SK-N-SH treated with all-trans-retinoic acid at 6 μM for 48 hours (cell line): Measurements from ENCODE around the gene PCDHB5.

Experiments used
- ATAC-seq: fragments of 200-7000 bp; cut with Tn5 transposase; 3 replicates; pipeline ENCODE4 v1.9.1; 2020; ENCODE audit warnings: mild to moderate bottlenecking, moderate library complexity
- ARNTL ChIP-seq: fragments of 450-650 bp; formaldehyde crosslinking; IDR thresholded peaks from 2 replicates; pipeline ENCODE4 v1.5.0; 2020; ENCODE audit warnings: low read depth, mild to moderate bottlenecking, moderate library complexity, borderline replicate concordance
- BACH2 ChIP-seq: fragments of 250-450 bp; sonication (Bioruptor Pico); IDR thresholded peaks from 2 replicates; pipeline ENCODE4 v1.9.0; 2021; ENCODE audit warnings: mild to moderate bottlenecking, borderline replicate concordance
- GLIS3 ChIP-seq: fragments of 250-450 bp; sonication (Bioruptor Pico); IDR thresholded peaks from 2 replicates; pipeline ENCODE4 v1.5.0; 2020; ENCODE audit warnings: mild to moderate bottlenecking, moderate library complexity
- ISL1 ChIP-seq: fragments of 250-450 bp; sonication (Bioruptor Pico); IDR thresholded peaks from 2 replicates; pipeline ENCODE4 v2.1.2; 2022; ENCODE audit warnings: mild to moderate bottlenecking, moderate library complexity
- OSR1 ChIP-seq: fragments of 250-450 bp; sonication (Bioruptor Pico); IDR thresholded peaks from 2 replicates; pipeline ENCODE4 v1.8.0; 2022; ENCODE audit warnings: moderate library complexity, mild to moderate bottlenecking, inconsistent platforms
- RARB ChIP-seq: fragments of 250-450 bp; sonication (Bioruptor Pico); IDR thresholded peaks from 2 replicates; pipeline ENCODE4 v1.8.0; 2021; ENCODE audit warnings: mild to moderate bottlenecking, moderate library complexity
- SNAI2 ChIP-seq: fragments of 250-450 bp; sonication (Bioruptor Pico); IDR thresholded peaks from 2 replicates; pipeline ENCODE4 v1.5.0; 2020; ENCODE audit warnings: mild to moderate bottlenecking, moderate library complexity
- TCF4 ChIP-seq: fragments of 250-450 bp; sonication (Bioruptor Pico); IDR thresholded peaks from 2 replicates; pipeline ENCODE4 v1.8.0; 2021; ENCODE audit warnings: mild to moderate bottlenecking, moderate library complexity, borderline replicate concordance
- TOX ChIP-seq: fragments of 250-450 bp; sonication (Bioruptor Pico); IDR thresholded peaks from 2 replicates; pipeline ENCODE4 v1.8.0; 2021; ENCODE audit warnings: mild to moderate bottlenecking, moderate library complexity, borderline replicate concordance
- ZC3H10 ChIP-seq: fragments of 250-450 bp; sonication (Bioruptor Pico); IDR thresholded peaks from 2 replicates; pipeline ENCODE4 v1.5.1; 2021; ENCODE audit warnings: mild to moderate bottlenecking, moderate library complexity
- ZFP30 ChIP-seq: fragments of 450-650 bp; formaldehyde crosslinking; IDR thresholded peaks from 2 replicates; pipeline ENCODE4 v1.5.0; 2022; ENCODE audit warnings: mild to moderate bottlenecking, moderate library complexity
- ZNF70 ChIP-seq: fragments of 450-650 bp; formaldehyde crosslinking; IDR thresholded peaks from 2 replicates; pipeline ENCODE4 v1.5.0; 2020; ENCODE audit warnings: mild to moderate bottlenecking, moderate library complexity
- ZNF8 ChIP-seq: fragments of 450-650 bp; formaldehyde crosslinking; IDR thresholded peaks from 2 replicates; pipeline ENCODE4 v1.5.0; 2020; ENCODE audit warnings: mild to moderate bottlenecking, moderate library complexity
- TF ChIP-seq, protein P1 (sequence below): fragments of 250-450 bp; sonication (Bioruptor Pico); IDR thresholded peaks from 2 replicates; pipeline ENCODE4 v1.8.0; 2020; ENCODE audit warnings: mild to moderate bottlenecking, moderate library complexity, borderline replicate concordance
- TF ChIP-seq, protein P2 (sequence below): fragments of 250-450 bp; sonication (Bioruptor Pico); IDR thresholded peaks from 2 replicates; pipeline ENCODE4 v1.5.0; 2020; ENCODE audit warnings: mild to moderate bottlenecking, moderate library complexity
- TF ChIP-seq, protein P3 (sequence below): fragments of 250-450 bp; sonication (Bioruptor Pico); IDR thresholded peaks from 2 replicates; pipeline ENCODE4 v1.8.0; 2021; ENCODE audit warnings: low read depth, mild to moderate bottlenecking, moderate library complexity, borderline replicate concordance
- TF ChIP-seq, protein P4 (sequence below): fragments of 250-450 bp; sonication (Bioruptor Pico); IDR thresholded peaks from 2 replicates; pipeline ENCODE4 v1.5.1; 2021; ENCODE audit warnings: mild to moderate bottlenecking, moderate library complexity

PCDHB5 gene

DNA sequence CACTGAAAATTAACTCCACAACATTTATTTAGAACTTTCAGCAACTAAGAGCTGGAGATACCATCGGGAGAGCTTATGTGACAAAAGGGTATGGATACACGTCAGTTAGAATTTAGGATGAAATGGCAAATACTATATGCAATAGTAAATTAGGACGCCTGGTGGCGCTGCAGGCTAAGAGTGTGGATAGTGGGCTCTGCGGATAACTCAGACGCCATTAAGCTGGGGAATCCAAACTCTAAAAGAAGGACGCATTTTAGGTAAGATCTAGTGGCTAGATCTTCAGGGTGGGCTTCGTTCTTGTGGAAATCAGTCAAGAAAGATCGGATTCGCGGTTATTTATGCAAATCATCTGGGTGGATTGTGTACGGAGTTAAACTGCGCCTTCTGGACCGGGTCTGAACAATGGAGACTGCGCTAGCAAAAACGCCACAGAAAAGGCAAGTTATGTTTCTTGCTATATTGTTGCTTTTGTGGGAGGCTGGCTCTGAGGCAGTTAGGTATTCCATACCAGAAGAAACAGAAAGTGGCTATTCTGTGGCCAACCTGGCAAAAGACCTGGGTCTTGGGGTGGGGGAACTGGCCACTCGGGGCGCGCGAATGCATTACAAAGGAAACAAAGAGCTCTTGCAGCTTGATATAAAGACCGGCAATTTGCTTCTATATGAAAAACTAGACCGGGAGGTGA is at the start of gene PCDHB5:
TSS of gene PCDHB5 (plus strand) at position 177 of the 688 bp plus-strand sequence. CDS start at position 406, 229 bp downstream.
- ATAC-seq = no peak
- TF ChIP-seq BACH2 (no peak), SNAI2 (CRISPR knock-in tag) (no peak), ZNF8 (CRISPR knock-in tag) (no peak), ISL1 (CRISPR knock-in tag) (no peak), ZFP30 (CRISPR knock-in tag) (no peak)
- TF ChIP-seq, protein P1, sequence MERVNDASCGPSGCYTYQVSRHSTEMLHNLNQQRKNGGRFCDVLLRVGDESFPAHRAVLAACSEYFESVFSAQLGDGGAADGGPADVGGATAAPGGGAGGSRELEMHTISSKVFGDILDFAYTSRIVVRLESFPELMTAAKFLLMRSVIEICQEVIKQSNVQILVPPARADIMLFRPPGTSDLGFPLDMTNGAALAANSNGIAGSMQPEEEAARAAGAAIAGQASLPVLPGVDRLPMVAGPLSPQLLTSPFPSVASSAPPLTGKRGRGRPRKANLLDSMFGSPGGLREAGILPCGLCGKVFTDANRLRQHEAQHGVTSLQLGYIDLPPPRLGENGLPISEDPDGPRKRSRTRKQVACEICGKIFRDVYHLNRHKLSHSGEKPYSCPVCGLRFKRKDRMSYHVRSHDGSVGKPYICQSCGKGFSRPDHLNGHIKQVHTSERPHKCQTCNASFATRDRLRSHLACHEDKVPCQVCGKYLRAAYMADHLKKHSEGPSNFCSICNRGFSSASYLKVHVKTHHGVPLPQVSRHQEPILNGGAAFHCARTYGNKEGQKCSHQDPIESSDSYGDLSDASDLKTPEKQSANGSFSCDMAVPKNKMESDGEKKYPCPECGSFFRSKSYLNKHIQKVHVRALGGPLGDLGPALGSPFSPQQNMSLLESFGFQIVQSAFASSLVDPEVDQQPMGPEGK (CRISPR knock-in tag) = no peak
- TF ChIP-seq, protein P2, sequence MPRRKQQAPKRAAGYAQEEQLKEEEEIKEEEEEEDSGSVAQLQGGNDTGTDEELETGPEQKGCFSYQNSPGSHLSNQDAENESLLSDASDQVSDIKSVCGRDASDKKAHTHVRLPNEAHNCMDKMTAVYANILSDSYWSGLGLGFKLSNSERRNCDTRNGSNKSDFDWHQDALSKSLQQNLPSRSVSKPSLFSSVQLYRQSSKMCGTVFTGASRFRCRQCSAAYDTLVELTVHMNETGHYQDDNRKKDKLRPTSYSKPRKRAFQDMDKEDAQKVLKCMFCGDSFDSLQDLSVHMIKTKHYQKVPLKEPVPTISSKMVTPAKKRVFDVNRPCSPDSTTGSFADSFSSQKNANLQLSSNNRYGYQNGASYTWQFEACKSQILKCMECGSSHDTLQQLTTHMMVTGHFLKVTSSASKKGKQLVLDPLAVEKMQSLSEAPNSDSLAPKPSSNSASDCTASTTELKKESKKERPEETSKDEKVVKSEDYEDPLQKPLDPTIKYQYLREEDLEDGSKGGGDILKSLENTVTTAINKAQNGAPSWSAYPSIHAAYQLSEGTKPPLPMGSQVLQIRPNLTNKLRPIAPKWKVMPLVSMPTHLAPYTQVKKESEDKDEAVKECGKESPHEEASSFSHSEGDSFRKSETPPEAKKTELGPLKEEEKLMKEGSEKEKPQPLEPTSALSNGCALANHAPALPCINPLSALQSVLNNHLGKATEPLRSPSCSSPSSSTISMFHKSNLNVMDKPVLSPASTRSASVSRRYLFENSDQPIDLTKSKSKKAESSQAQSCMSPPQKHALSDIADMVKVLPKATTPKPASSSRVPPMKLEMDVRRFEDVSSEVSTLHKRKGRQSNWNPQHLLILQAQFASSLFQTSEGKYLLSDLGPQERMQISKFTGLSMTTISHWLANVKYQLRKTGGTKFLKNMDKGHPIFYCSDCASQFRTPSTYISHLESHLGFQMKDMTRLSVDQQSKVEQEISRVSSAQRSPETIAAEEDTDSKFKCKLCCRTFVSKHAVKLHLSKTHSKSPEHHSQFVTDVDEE (CRISPR knock-in tag) = no peak

DNA sequence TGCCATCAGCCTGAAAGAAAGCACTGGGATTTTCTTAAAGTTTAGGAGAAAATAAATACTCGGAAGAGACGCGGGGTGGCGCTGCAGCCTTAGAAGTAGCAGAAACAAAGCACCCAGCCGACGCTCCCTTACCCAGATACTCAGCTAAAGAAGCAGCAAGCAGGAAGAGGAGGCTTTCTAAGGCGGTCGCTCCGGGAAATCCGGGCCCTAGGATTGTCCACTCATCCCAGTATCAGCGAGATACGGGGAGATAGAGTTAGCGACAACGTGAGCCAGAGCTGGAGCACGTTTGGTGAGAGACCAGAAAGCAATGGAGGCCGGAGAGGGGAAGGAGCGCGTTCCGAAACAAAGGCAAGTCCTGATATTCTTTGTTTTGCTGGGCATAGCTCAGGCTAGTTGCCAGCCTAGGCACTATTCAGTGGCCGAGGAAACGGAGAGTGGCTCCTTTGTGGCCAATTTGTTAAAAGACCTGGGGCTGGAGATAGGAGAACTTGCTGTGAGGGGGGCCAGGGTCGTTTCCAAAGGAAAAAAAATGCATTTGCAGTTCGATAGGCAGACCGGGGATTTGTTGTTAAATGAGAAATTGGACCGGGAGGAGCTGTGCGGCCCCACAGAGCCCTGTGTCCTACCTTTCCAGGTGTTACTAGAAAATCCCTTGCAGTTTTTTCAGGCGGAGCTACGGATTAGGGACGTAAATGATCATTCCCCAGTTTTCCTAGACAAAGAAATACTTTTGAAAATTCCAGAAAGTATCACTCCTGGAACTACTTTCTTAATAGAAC is 40.3 kb upstream of the PCDHB5 start, which contains the start of gene PCDHB2:
TSS of gene PCDHB2 (plus strand) at position 135 of the 782 bp plus-strand sequence. CDS start at position 311, 176 bp downstream.
- no peak for TF ChIP-seq TOX (CRISPR knock-in tag)
- TF ChIP-seq ZFP30 (CRISPR knock-in tag) = no peak
- no peak for TF ChIP-seq ZNF8 (CRISPR knock-in tag)
- TF ChIP-seq TCF4 (CRISPR knock-in tag) = no peak
- TF ChIP-seq RARB (CRISPR knock-in tag) = no peak
- TF ChIP-seq ZNF70 (CRISPR knock-in tag) = no peak
- no peak for TF ChIP-seq OSR1
- TF ChIP-seq, protein P3, sequence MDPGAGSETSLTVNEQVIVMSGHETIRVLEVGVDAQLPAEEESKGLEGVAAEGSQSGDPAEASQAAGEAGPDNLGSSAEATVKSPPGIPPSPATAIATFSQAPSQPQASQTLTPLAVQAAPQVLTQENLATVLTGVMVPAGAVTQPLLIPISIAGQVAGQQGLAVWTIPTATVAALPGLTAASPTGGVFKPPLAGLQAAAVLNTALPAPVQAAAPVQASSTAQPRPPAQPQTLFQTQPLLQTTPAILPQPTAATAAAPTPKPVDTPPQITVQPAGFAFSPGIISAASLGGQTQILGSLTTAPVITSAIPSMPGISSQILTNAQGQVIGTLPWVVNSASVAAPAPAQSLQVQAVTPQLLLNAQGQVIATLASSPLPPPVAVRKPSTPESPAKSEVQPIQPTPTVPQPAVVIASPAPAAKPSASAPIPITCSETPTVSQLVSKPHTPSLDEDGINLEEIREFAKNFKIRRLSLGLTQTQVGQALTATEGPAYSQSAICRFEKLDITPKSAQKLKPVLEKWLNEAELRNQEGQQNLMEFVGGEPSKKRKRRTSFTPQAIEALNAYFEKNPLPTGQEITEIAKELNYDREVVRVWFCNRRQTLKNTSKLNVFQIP (CRISPR knock-in tag) = no peak
- no peak for TF ChIP-seq ZC3H10 (CRISPR knock-in tag)
- no peak for TF ChIP-seq GLIS3 (CRISPR knock-in tag)
- TF ChIP-seq ARNTL (CRISPR knock-in tag) = no peak
- TF ChIP-seq, protein P2 (CRISPR knock-in tag) = no peak
- TF ChIP-seq, protein P4, sequence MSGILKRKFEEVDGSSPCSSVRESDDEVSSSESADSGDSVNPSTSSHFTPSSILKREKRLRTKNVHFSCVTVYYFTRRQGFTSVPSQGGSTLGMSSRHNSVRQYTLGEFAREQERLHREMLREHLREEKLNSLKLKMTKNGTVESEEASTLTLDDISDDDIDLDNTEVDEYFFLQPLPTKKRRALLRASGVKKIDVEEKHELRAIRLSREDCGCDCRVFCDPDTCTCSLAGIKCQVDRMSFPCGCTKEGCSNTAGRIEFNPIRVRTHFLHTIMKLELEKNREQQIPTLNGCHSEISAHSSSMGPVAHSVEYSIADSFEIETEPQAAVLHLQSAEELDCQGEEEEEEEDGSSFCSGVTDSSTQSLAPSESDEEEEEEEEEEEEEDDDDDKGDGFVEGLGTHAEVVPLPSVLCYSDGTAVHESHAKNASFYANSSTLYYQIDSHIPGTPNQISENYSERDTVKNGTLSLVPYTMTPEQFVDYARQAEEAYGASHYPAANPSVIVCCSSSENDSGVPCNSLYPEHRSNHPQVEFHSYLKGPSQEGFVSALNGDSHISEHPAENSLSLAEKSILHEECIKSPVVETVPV (CRISPR knock-in tag) = no peak
- peak; percentile 67 for ATAC-seq
